ENCODE measurements around the gene HOXB8. TPM values are rescaled to one million over a fixed set of nuclear protein-coding genes. Genes with fewer than 3 reads are reported as not detected.

Gene HOXB8
- total and polyA plus RNA-seq, 2 experiments from 2014 or later = not detected

GRCh38 chr17:48588528-48588927 lies 26.6 kb downstream of the HOXB8 start (continued):
- TF ChIP-seq POLR2AphosphoS5 (IDR thresholded peaks at IDR 0.05; ENCODE audit: low read depth) (no peak), STAT1 (IDR thresholded peaks at IDR 0.05; ENCODE audit: unreplicated experiment) (no peak), EZH2phosphoT487 (IDR thresholded peaks at IDR 0.05; ENCODE audit: unreplicated experiment) (no peak)
- TF ChIP-seq, protein P1, sequence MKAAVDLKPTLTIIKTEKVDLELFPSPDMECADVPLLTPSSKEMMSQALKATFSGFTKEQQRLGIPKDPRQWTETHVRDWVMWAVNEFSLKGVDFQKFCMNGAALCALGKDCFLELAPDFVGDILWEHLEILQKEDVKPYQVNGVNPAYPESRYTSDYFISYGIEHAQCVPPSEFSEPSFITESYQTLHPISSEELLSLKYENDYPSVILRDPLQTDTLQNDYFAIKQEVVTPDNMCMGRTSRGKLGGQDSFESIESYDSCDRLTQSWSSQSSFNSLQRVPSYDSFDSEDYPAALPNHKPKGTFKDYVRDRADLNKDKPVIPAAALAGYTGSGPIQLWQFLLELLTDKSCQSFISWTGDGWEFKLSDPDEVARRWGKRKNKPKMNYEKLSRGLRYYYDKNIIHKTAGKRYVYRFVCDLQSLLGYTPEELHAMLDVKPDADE (IDR thresholded peaks at IDR 0.05) = no peak

DNA sequence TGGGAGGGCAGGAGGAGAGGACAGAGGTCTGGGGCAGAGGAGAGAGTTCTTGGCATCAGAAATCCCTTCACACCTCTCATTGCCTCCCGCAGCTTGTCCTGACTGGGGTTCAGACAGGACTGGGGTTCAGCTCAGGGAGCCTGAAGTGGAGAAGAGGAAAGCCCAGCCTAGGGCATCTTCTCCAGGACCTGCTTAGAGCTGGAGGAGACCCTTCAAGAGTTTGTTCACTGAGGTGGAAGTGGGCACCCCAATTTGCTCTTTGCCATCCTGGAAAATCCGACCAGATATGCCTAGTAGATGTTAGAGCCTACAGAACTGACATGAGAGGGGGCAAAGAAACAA lies 27.0 kb downstream of the HOXB8 start:
- Mint-ChIP-seq H3K9me3 (no peaks in the 10 kb centered on the region; the same call in 1 of the 3 replicates), H3K27ac (no peak overlapping the region), H3K27me3 (ENCODE audit: insufficient read depth, low read depth, poor library complexity) (peaks cover 100% of the 10 kb centered on the region), H3K4me3 (no peak overlapping the region), H3K36me3 (ENCODE audit: low read depth) (no peaks in the 10 kb centered on the region), H3K4me1 (peaks cover 39% of the 10 kb centered on the region)
- Histone ChIP-seq H3F3A (replicated peaks; ENCODE audit: low read depth) (peaks cover 60% of the 10 kb centered on the region), H3K79me2 (replicated peaks; ENCODE audit: insufficient read depth) (no peaks in the 10 kb centered on the region), H3K9me2 (ENCODE audit: insufficient read depth) (no peaks in the 10 kb centered on the region), H3K4me1 (ENCODE audit: insufficient read depth) (peaks cover 52% of the 10 kb centered on the region), H3K27ac (ENCODE audit: low read depth) (no peak overlapping the region), H3K4me3 (no peak overlapping the region), H2AFZ (no peak overlapping the region), H4K20me1 (replicated peaks; ENCODE audit: insufficient read depth) (peaks cover 66% of the 10 kb centered on the region), H3K36me3 (ENCODE audit: insufficient read depth) (no peaks in the 10 kb centered on the region), H3K4me2 (no peak overlapping the region), H3K27me3 (ENCODE audit: insufficient read depth) (peaks cover 100% of the 10 kb centered on the region)
- no peak for DNase-seq (ENCODE audit: low spot score)
- TF ChIP-seq POLR2AphosphoS5 (IDR thresholded peaks at IDR 0.05; ENCODE audit: low read depth) (no peak), EZH2 (IDR thresholded peaks at IDR 0.05; ENCODE audit: low read depth, unreplicated experiment) (peak; percentile 46)
- no peak for ATAC-seq

- no peaks in the 10 kb centered on the region for H3K9me2 ChIP-seq (ENCODE audit: insufficient read depth)
- H3K79me2 ChIP-seq (replicated peaks; ENCODE audit: insufficient read depth) = no peaks in the 10 kb centered on the region
- ATAC-seq (no peak), DNase-seq (ENCODE audit: low spot score) (no peak)
- H3K27ac ChIP-seq (ENCODE audit: low read depth) = no peak overlapping the region
- Mint-ChIP-seq H3K4me3 (no peak overlapping the region), H3K36me3 (ENCODE audit: low read depth) (no peaks in the 10 kb centered on the region), H3K9me3 (no peaks in the 10 kb centered on the region; the same call in 1 of the 3 replicates), H3K27ac (no peak overlapping the region), H3K27me3 (ENCODE audit: insufficient read depth, low read depth, poor library complexity) (peaks cover 100% of the 10 kb centered on the region), H3K4me1 (peaks cover 39% of the 10 kb centered on the region)
- TF ChIP-seq EZH2 (IDR thresholded peaks at IDR 0.05; ENCODE audit: low read depth, unreplicated experiment) = peak; percentile 88
- no peak for TF ChIP-seq ZNF114 (CRISPR knock-in tag; IDR thresholded peaks at IDR 0.05)
- H3K36me3 ChIP-seq (ENCODE audit: insufficient read depth) = no peaks in the 10 kb centered on the region
- no peak overlapping the region for H3K4me2 ChIP-seq
- peaks cover 60% of the 10 kb centered on the region for H3F3A ChIP-seq (replicated peaks; ENCODE audit: low read depth)
- H3K27me3 ChIP-seq (ENCODE audit: insufficient read depth) = peaks cover 100% of the 10 kb centered on the region
- peaks cover 72% of the 10 kb centered on the region for H4K20me1 ChIP-seq (replicated peaks; ENCODE audit: insufficient read depth)
- H2AFZ ChIP-seq = no peak overlapping the region
- H3K4me1 ChIP-seq (ENCODE audit: insufficient read depth) = peaks cover 54% of the 10 kb centered on the region
- no peak overlapping the region for H3K4me3 ChIP-seq
Observed at GRCh38 chr17:48587276-48588073, 27.6 kb downstream of the HOXB8 start.
